HepG2 (cell line): ENCODE data around the gene KATNAL1. TPM values are rescaled to one million over a fixed set of nuclear protein-coding genes. Genes with fewer than 3 reads are reported as not detected.

ENCODE experiments used
- ATAC-seq: fragments of 200-7000 bp; cut with Tn5 transposase; 3 replicates; pipeline ENCODE4 v1.9.1; 2020; ENCODE audit warnings: mild to moderate bottlenecking, moderate library complexity
- BruUV-seq: library from RNA; stranded (reverse); fragments of 400-500 nt; replicated peaks from 2 replicates; lab custom pipeline; 2021; lab: Mats Ljungman, UMichigan
- CTCF ChIA-PET: fragments of 300-600 bp; formaldehyde crosslinking; extraction: SDS; loops from one replicate; lab custom pipeline; 2021; ENCODE audit warnings: low total read pairs, inconsistent platforms, low intra/inter-chr PET ratio; lab: Yijun Ruan, JAX
- POLR2A ChIA-PET: fragments of 350-600 bp; sonication (Branson Sonifier 250); formaldehyde crosslinking; loops from one replicate; lab custom pipeline; 2020; ENCODE audit warnings: antibody characterized with exemption, inconsistent platforms; lab: Yijun Ruan, JAX
- DNase-seq: peaks from one replicate; pipeline ENCODE4 v3.0.0-alpha.2; 2015; ENCODE audit warnings: low spot score
- FAIRE-seq: peaks from 3 replicates; lab custom pipeline; 2011; peaks lifted over from hg19 to GRCh38; lab: Jason Lieb, UNC
- H2AFZ ChIP-seq: one replicate; pipeline ENCODE4 v1.6.1; 2011; ENCODE audit warnings: low read length, inconsistent platforms
- H3K27ac ChIP-seq: fragments of 300-600 bp; 3 replicates; pipeline ENCODE4 v1.8.0; 2011; ENCODE audit warnings: mixed run types, mild to moderate bottlenecking, mixed read lengths, low read length, inconsistent platforms; ENCODE audit not compliant: insufficient read depth; ENCODE audit errors: extremely low read length
- H3K27me3 ChIP-seq, 2 experiments: fragments of 200-600 bp in 1 of 2; 2 replicates in 1 of 2; 3 replicates in 1 of 2; pipeline versions ENCODE4 v1.6.0 to v1.8.0; 2011; ENCODE audit warnings: low read length in 2 of 2, mild to moderate bottlenecking in 2 of 2, moderate library complexity in 2 of 2, inconsistent platforms in 1 of 2; ENCODE audit not compliant: insufficient read depth in 2 of 2, control insufficient read depth in 1 of 2
- H3K36me3 ChIP-seq, 2 experiments: fragments of 200-600 bp in 1 of 2; replicated peaks in 1 of 2; 2 replicates in 1 of 2; 3 replicates in 1 of 2; pipeline versions ENCODE4 v1.5.1 to v1.8.0; 2011; ENCODE audit warnings: low read length in 2 of 2, inconsistent platforms in 1 of 2; ENCODE audit not compliant: insufficient read depth in 2 of 2, control insufficient read depth in 1 of 2
- H3K4me1 ChIP-seq: 2 replicates; pipeline ENCODE4 v1.5.1; 2012; ENCODE audit warnings: low read length, inconsistent platforms; ENCODE audit not compliant: insufficient read depth
- H3K4me2 ChIP-seq: 2 replicates; pipeline ENCODE4 v1.6.0; 2011; ENCODE audit warnings: low read depth, low read length, inconsistent platforms
- H3K4me3 ChIP-seq, 3 experiments: fragments of 200-600 bp in 1 of 3; sonication (generic), shearing (Covaris generic) in 1 of 3; replicated peaks in 1 of 3; 2 replicates each; pipeline ENCODE4 v1.5.1; 2011 to 2016; ENCODE audit warnings: low read length in 3 of 3, inconsistent platforms in 2 of 3, low read depth in 2 of 3, mild to moderate bottlenecking in 2 of 3, control low read depth in 1 of 3, mixed read lengths in 1 of 3; ENCODE audit not compliant: insufficient read depth in 1 of 3
- H3K79me2 ChIP-seq: one replicate; pipeline ENCODE4 v1.6.1; 2011; ENCODE audit warnings: low read length, inconsistent platforms; ENCODE audit not compliant: insufficient read depth
- H3K9ac ChIP-seq: 2 replicates; pipeline ENCODE4 v1.6.0; 2011; ENCODE audit warnings: mild to moderate bottlenecking, low read depth, low read length, inconsistent platforms; ENCODE audit not compliant: insufficient read depth
- H3K9me3 ChIP-seq: 2 replicates; pipeline ENCODE4 v1.5.1; 2012; ENCODE audit warnings: mild to moderate bottlenecking, low read length
- H4K20me1 ChIP-seq: 2 replicates; pipeline ENCODE4 v1.6.0; 2011; ENCODE audit warnings: inconsistent platforms, mild to moderate bottlenecking, low read length, moderate library complexity; ENCODE audit not compliant: insufficient read depth
- CAMTA2 ChIP-seq: sonication (generic); formaldehyde crosslinking; IDR thresholded peaks from 2 replicates; pipeline ENCODE4 v1.4.0; 2020; ENCODE audit warnings: mild to moderate bottlenecking, missing genetic modification reagents, borderline replicate concordance
- ELF3 ChIP-seq: IDR thresholded peaks from 2 replicates; pipeline ENCODE4 v1.6.1; 2016; ENCODE audit warnings: missing genetic modification reagents, missing compliant biosample characterization
- ESRRA ChIP-seq: sonication (generic); formaldehyde crosslinking; IDR thresholded peaks from 2 replicates; pipeline ENCODE4 v1.5.1; 2020; ENCODE audit warnings: mild to moderate bottlenecking, low read depth, missing genetic modification reagents
- ETV6 ChIP-seq: sonication (generic); formaldehyde crosslinking; conservative IDR thresholded peaks from 2 replicates; pipeline ENCODE4 v1.4.0; 2020; ENCODE audit warnings: missing genetic modification reagents
- KDM1A ChIP-seq: IDR thresholded peaks from 2 replicates; pipeline ENCODE4 v1.6.1; 2016; ENCODE audit warnings: missing compliant biosample characterization
- PAWR ChIP-seq: sonication (generic); formaldehyde crosslinking; IDR thresholded peaks from 2 replicates; pipeline ENCODE4 v1.4.0; 2020; ENCODE audit warnings: missing genetic modification reagents, mild to moderate bottlenecking, borderline replicate concordance
- REST ChIP-seq, 2 experiments: IDR thresholded peaks; 2 replicates each; pipeline ENCODE4 v1.6.1; 2011 to 2012; ENCODE audit warnings: low read length in 2 of 2, borderline replicate concordance in 1 of 2, low read depth in 1 of 2, mild to moderate bottlenecking in 1 of 2, moderate library complexity in 1 of 2
- SOX5 ChIP-seq: IDR thresholded peaks from 2 replicates; pipeline ENCODE4 v1.6.1; 2016; ENCODE audit warnings: borderline replicate concordance
- TCF7 ChIP-seq: sonication (generic); IDR thresholded peaks from 2 replicates; pipeline ENCODE4 v1.6.1; 2016; ENCODE audit warnings: antibody characterized with exemption, low read depth
- ZNF232 ChIP-seq: sonication (generic); formaldehyde crosslinking; IDR thresholded peaks from 2 replicates; pipeline ENCODE4 v1.4.0; 2020; ENCODE audit warnings: missing genetic modification reagents, borderline replicate concordance
- ZNF251 ChIP-seq: sonication (generic); formaldehyde crosslinking; IDR thresholded peaks from 2 replicates; pipeline ENCODE4 v1.9.0; 2021; ENCODE audit warnings: mild to moderate bottlenecking, missing genetic modification reagents
- ZNF513 ChIP-seq: sonication (generic); formaldehyde crosslinking; conservative IDR thresholded peaks from 2 replicates; pipeline ENCODE4 v1.5.0; 2020; ENCODE audit warnings: missing genetic modification reagents
- ZNF678 ChIP-seq: sonication (generic); formaldehyde crosslinking; IDR thresholded peaks from 2 replicates; pipeline ENCODE4 v1.4.0; 2020; ENCODE audit warnings: mild to moderate bottlenecking, missing genetic modification reagents
- WGBS: methylation state at CpG from one replicate; pipeline ENCODE4 v1.1.6; 2017; ENCODE audit warnings: low lambda C conversion rate; 5-methylcytosine and 5-hydroxymethylcytosine counted together
- in situ Hi-C: cut with HindIII; loops from 2 replicates; pipeline ENCODE4 v1.10.0; 2017; ENCODE audit warnings: low pct_unique_long_range_greater_than_20kb; ENCODE audit not compliant: extremely low pct_ligation_motif_present
- intact Hi-C: fragments of 100-400 bp; cut with micrococcal nuclease; formaldehyde crosslinking; loops from one replicate; pipeline ENCODE4 v1.10.0; 2022; ENCODE audit not compliant: unreplicated experiment
- polyA plus RNA-seq, 8 experiments: library from polyadenylated mRNA; depleted of rRNA in 3 of 8; stranded (reverse) in 7 of 8; unstranded in 1 of 8; fragments of >200 nt; fragmentation: Illumina TruSeq in 4 of 8; extraction: Trizol in 4 of 8; gene quantifications; 2 replicates each; pipeline versions ENCODE4 v1.2.1 to v1.2.3, GENCODE V29; 2011 to 2016; ENCODE audit warnings: low read depth in 4 of 8, missing spikeins in 1 of 8, mixed read lengths in 1 of 8; ENCODE audit not compliant: insufficient read depth in 1 of 8
- total RNA-seq, 5 experiments: library from RNA; depleted of rRNA; stranded (reverse); fragments of >200 nt; fragmentation: Illumina TruSeq; extraction: Trizol; gene quantifications; 2 replicates each; pipeline ENCODE4 v1.2.3, GENCODE V29; 2016; ENCODE audit warnings: low read depth in 1 of 5
- TF ChIP-seq, protein P1 (sequence below): sonication (generic); formaldehyde crosslinking; IDR thresholded peaks from 2 replicates; pipeline ENCODE4 v1.4.0; 2020; ENCODE audit warnings: mild to moderate bottlenecking, low read depth, missing genetic modification reagents
- TF ChIP-seq, protein P2 (sequence below): sonication (generic); formaldehyde crosslinking; IDR thresholded peaks from 2 replicates; pipeline ENCODE4 v1.4.0; 2020; ENCODE audit warnings: missing genetic modification reagents

The KATNAL1 gene
- total and polyA plus RNA-seq, 2 of the 13 experiments (the other 11 are each of a cell fraction or from before 2014, with no cell fraction given), result 3.2 to 11.8 TPM

GRCh38 chr13:30333616-30334015, 26.3 kb upstream of the KATNAL1 start:
- no peaks in the 10 kb centered on the region for H4K20me1 ChIP-seq
- CTCF ChIA-PET, result no interaction called here
- POLR2A ChIA-PET, result no interaction called here

More at GRCh38 chr13:30333616-30334015, 26.3 kb upstream of the KATNAL1 start:
- H3K4me3 ChIP-seq, result no peak overlapping the region
- FAIRE-seq (no peak), ATAC-seq (no peak), DNase-seq (no peak)
- no peaks in the 10 kb centered on the region for H3K36me3 ChIP-seq
- WGBS, result 56% methylated on average over 3 of the region's 3 CpGs
- H2AFZ ChIP-seq, result no peak overlapping the region
- intact Hi-C loops, result loop anchor here (2.0 kb wide), 2 partner anchors 27 to 117 kb away; partner anchors contain the start of gene KATNAL1
- 0 out of 5 replicates have a peak, but pooled peaks cover 0 to 4% of the 10 kb centered on the region in 2 experiments for H3K27me3 ChIP-seq
- H3K9ac ChIP-seq, result no peak overlapping the region
- in situ Hi-C loops, result no loop called here
- H3K4me1 ChIP-seq, result peaks cover 18% of the 10 kb centered on the region
- H3K4me2 ChIP-seq, result no peak overlapping the region
- no TSS peak for BruUV-seq
- no peak for TF ChIP-seq ESRRA (CRISPR knock-in tag)
- no peak for TF ChIP-seq ZNF678 (CRISPR knock-in tag)
- TF ChIP-seq ZNF232 (CRISPR knock-in tag), result no peak
- TF ChIP-seq ELF3 (CRISPR knock-in tag), result no peak
- TF ChIP-seq, protein P1, sequence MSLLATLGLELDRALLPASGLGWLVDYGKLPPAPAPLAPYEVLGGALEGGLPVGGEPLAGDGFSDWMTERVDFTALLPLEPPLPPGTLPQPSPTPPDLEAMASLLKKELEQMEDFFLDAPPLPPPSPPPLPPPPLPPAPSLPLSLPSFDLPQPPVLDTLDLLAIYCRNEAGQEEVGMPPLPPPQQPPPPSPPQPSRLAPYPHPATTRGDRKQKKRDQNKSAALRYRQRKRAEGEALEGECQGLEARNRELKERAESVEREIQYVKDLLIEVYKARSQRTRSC, result no peak
- TF ChIP-seq PAWR, result no peak
- TF ChIP-seq TCF7, result no peak
- no peak for TF ChIP-seq CAMTA2 (CRISPR knock-in tag)
- no peak for TF ChIP-seq REST (IDR thresholded peaks at IDR 0.05; ENCODE audit: borderline replicate concordance in 1 of 2, low read depth in 1 of 2, low read length in 2 of 2)
- no peak for TF ChIP-seq ZNF251 (CRISPR knock-in tag)
- TF ChIP-seq SOX5 (CRISPR knock-in tag), result no peak
- TF ChIP-seq, protein P2, sequence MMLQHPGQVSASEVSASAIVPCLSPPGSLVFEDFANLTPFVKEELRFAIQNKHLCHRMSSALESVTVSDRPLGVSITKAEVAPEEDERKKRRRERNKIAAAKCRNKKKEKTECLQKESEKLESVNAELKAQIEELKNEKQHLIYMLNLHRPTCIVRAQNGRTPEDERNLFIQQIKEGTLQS (CRISPR knock-in tag), result no peak
- TF ChIP-seq KDM1A, result no peak
- TF ChIP-seq ZNF513 (CRISPR knock-in tag), result no peak
- no peak for TF ChIP-seq ETV6 (CRISPR knock-in tag)
- no peak overlapping the region for H3K27ac ChIP-seq
- H3K9me3 ChIP-seq, result no peaks in the 10 kb centered on the region
- H3K79me2 ChIP-seq, result no peaks in the 10 kb centered on the region
